Activated CD4-positive, CD25-positive, alpha-beta regulatory T cell treated with anti-CD3 and anti-CD28 coated beads, Interleukin-2, amount 50 U/mL, for 16 hours (primary cell): ENCODE results near the gene TOP3B.
"Not testable (repeated sequence)": the region's sequence is repeated elsewhere in the genome, so short reads cannot be mapped to it uniquely, and the experiment has no call there.

Experiments
- DNase-seq: peaks from one replicate; pipeline ENCODE4 v3.0.0-alpha.2; 2020; ENCODE audit warnings: low read depth, low spot score

TOP3B gene

DNA sequence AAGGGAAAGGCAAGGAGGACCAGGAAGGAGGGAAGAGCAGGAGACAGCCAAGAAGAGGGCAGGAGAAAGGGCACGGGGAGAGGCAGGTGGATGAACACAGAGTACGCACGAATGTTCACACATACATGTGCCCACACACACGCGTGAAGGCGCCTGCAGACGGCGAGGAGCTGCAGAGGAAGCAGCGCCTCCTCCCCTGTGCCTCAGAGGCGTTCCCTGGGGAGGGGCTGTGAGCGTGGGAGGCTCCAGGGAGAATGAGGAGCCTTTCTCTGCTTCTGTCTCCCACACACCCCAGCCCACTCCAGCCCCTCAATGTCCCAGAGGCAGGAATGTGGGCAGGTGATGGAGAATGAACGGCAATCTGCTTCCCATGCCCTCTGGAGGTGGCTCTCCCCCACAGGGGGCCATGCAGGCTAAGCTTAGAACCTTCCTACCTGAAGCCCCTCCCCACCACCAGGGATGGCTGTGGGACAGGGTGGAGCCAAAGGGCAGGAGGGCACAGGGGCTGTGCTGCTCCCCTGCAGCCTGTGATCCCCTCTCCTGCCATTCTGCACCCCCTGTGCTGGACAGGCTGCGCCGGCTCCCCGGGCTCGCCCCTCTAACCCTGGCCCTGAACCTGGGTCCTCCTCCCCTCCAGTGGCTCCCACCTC lies 55.3 kb downstream of the TOP3B start:
- no peak for DNase-seq

GRCh38 chr22:21926728-21927127 lies 55.9 kb downstream of the TOP3B start:
- no peak for DNase-seq

DNA sequence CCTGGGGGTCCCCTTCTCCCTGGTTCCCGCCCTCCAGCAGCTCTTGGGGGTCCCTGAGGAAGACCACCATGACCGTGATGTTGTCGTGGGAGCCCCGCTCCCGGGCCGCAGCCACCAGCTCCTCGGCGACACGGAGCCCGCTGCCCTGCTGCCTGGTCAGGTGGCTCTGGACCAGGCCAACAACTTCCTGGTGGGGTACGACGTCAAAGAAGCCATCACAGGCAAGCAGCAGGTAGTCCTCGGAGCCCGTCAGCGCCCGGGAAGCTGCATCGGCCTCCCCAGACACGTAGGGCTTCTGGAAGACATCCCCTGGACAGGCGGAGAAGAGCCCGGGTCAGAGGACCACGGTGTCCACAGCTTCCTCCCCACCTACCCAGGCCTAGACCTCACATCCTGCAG lies 59.4 kb downstream of the TOP3B start:
- no peak for DNase-seq

GRCh38 chr22:21922370-21923162 lies 60.0 kb downstream of the TOP3B start:
- DNase-seq = no peak

GRCh38 chr22:21921729-21922128 lies 60.9 kb downstream of the TOP3B start:
- no peak for DNase-seq

GRCh38 chr22:21921184-21921721 lies 61.3 kb downstream of the TOP3B start:
- no peak for DNase-seq

DNA sequence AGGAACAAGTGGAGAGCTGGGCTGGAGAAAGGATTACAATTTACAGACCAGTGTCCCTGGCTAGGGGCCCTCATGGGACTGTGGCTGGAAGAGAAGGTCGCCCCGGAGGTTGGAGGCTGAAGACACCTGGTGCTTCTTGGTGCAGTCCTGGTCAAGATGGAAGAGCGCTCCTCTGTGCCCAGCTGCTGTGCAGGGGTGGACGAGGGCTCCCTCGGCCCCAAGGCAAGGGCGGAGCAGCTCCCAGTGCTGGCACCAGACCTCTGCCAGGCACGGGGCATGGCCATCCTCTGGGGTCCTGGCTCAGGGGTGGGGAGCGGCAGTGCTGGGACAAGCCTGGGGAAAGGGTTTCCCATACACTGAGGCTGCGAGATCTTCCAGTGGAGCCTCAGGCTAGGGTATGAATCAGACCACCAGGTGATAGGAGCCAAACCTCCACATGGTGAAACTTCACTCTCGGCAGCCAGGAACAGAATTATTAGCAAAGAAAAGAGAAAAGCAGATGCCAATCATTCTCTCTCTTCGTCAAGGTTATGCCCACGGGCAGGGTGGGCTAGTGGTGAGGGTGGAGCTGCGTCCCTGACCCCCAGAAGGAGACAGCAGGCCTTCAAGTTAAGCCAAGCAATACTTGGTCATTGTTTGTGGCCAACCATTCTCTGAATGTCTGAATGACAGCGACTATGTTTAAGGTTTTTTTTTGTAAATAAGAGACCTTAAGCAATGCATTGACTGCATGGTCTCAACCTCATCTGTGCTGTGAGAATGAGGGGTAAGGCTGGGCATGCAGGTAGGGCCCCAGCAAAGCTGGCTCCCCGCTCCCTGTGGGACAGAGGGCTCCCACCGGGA lies 62.0 kb downstream of the TOP3B start:
- no peak for DNase-seq

GRCh38 chr22:21919526-21920307 lies 62.9 kb downstream of the TOP3B start:
- no peak for DNase-seq

DNA sequence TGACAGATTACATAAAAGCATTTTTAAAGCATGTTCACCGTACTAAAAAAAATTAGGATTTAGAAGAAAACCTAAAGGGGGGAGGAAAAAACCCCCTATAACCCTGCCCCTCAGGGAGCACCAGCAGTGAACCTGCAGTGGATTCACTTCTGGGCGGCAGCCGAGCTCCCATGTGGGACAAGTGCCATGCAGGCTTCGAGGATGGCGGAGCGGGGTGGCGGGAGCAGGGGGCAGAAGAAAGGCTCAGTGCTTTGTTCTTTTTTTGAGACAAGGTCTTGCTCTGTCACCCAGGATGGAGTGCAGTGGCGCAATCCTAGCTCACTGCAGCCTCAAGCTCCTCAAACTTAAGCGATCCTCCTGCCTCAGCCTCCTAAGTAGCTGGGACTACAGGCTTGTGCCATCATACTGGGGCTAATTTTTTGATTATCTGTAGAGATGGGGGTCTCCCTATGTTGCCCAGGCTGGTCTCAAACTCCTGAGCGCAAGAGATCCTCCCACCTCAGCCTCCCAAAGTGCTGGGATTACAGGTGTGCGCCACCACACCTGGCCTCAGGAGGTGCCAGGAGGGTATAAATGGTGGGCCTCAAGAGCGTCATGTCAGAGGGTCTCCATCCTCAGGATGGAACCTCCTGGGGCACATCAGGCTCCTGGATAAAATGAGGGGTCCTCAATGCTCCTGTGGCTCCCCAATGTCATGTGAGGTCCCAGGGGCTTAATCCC lies 64.0 kb downstream of the TOP3B start:
- DNase-seq = no peak

- no peak for DNase-seq
These were observed 64.7 kb downstream of the TOP3B start for GRCh38 chr22:21917959-21918261.

GRCh38 chr22:21917181-21917958 lies 65.2 kb downstream of the TOP3B start:
- DNase-seq = no peak

GRCh38 chr22:21916309-21916918 lies 66.2 kb downstream of the TOP3B start:
- no peak for DNase-seq

GRCh38 chr22:21915624-21916308 lies 66.8 kb downstream of the TOP3B start:
- no peak for DNase-seq

GRCh38 chr22:21914033-21914642 lies 68.4 kb downstream of the TOP3B start:
- DNase-seq = not testable (repeated sequence)

DNA sequence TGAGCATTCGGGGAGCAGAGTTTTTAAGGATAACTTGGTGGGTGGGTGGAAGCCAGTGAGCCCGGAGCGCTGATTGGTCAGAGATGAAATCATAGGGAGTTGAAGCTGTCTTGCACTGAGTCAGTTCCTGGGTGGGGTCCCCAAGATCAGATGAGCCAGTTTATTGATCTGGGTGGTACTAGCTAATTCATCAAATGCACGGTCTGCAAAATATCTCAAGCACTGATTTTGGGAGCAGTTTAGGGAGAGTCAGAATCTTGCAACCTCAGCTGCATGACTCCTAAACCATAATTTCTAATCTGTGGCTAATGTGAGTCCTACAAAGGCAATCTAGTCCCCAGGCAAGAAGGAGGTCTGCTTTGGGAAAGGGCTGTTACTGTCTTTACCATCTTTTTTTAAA lies 72.2 kb downstream of the TOP3B start:
- DNase-seq = not testable (repeated sequence)

- no peak for DNase-seq
These were observed 72.7 kb downstream of the TOP3B start for GRCh38 chr22:21909871-21910270.

DNA sequence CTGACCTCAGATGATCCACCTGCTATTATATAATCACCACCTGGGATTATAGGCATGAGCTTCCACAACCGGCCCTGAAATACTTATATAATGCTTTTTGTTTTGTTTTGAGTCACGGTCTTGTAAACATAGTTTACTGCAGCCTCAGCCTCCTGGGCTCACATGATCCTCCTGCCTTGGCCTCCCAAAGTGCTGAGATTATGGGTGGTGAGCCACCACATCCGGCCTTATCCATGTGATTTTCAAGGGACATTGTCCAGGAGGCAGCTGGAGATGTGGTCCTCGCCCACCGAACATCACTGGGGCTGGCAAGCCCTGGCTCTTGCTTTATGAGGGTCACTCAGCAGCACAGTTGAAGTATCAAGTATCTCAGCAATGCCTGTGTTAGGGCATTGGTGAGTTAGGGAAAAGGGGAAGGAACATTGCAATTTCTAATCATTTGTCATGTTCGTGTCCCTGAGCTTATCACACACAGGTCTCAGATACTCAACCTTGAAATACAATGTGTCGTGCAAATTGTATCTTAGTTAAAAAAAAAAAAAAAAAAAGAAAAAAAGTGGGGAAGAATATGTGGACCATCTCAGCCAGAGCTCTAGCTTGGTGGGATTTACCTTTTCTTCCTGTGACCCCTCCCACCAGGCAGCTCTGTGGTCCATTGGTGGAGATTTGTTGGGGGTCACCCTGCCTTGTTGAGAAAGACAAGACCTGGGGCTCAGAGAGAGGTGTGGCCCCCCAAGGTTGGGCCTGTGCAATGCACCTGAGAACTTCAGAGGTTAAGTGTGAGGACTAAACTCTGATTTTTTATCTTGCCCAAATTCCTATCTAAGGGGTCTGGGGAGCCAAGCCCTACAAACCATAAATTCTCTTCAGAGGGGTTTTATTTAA lies 74.7 kb downstream of the TOP3B start:
- DNase-seq = no peak
